Fibroblast of skin of back (primary cell): ENCODE measurements around the gene MSRB1. TPM values are rescaled to one million over a fixed set of nuclear protein-coding genes. Genes with fewer than 3 reads are reported as not detected.

Source experiments
- DNase-seq: peaks from one replicate; pipeline ENCODE4 v3.0.0-alpha.2; 2013
- polyA plus RNA-seq, 2 experiments: library from polyadenylated mRNA; unstranded; fragments of 120-200 nt; gene quantifications; one replicate each; pipeline ENCODE4 v1.2.1, GENCODE V29; 2013; ENCODE audit not compliant: insufficient read length in 2 of 2

The MSRB1 gene, protein sequence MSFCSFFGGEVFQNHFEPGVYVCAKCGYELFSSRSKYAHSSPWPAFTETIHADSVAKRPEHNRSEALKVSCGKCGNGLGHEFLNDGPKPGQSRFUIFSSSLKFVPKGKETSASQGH
- polyA plus RNA-seq (2013, experiment 1 of 2; ENCODE audit: insufficient read length) = 34.1 TPM
- polyA plus RNA-seq (2013, experiment 2 of 2; ENCODE audit: insufficient read length) = 27.7 TPM

DNA sequence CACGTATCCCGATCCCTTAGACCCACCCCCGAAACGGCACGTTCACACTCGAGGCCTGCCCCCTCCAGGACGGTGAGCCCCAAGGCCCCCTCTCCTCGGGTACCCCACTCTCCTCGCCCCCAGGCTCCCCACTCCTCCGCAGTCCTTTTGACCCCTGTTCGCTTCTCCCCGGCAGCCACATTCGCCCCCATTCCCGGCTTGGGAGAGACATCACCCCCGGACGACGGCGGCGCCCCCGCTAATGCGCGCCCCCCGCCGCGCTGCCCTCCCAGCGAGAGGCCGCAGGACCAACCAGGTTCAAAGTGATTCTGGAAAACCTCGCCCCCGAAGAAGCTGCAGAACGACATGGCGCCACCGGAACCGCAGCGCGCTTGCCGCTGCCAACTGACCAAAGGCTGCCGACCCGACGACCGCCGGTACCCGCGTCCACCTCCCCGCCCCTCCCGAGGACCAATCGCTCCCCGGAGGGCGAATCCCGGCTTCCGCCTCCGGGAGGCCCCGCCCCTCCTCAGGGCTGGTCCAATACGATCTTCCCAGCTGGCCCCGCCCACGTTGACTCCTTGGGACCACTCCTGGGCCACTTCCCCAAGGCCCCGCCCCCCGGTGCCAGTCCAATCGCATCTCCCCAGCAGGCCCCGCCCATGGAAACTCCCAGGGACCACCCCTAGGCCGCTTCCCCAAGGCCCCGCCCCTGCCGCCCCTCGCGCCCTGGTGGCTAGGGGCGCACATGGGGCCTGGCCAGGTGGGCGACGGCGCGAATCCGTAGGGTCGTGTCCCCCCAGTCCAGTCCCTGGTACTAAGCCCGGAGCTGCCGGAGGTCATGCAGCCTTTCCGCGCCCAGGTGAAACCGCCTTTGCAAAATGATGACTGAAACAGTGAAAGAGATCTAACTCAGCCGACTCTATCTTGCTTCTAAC is at the start of gene MSRB1:
MSRB1 (minus strand) TSS at position 390 of the 917 bp plus-strand sequence; CDS start at position 347, 43 bp downstream.
- peak; percentile 99 for DNase-seq

DNA sequence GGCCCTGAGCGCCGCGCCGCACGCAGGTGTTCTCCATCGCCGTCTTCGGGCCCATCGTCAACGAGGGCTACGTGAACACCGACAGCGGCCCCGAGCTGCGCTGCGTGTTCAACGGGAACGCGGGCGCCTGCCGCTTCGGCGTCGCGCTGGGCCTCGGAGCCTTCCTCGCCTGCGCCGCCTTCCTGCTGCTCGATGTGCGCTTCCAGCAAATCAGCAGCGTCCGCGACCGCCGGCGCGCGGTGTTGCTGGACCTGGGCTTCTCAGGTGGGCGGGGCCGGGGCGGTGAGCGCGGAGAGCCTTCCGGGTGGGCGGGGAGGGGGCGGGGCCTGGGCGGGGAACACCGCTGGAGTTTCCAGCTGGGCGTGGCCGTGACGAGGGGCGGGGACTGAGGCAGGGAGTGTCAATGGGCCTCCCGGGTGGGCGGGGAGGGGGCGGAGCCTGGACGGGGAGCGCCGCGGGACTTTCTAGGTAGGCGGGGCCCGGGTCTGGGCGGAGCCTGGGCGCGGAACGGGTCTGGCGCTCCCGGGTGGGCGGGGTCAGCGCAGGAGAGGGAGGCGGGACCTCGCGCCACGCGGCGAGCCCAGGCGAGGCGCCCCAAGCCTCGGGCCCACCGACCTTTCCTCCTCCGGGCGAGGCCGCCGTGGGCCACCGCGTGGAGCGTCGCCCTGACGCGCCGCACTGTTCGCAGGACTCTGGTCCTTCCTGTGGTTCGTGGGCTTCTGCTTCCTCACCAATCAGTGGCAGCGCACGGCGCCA is 49.1 kb upstream of the MSRB1 start:
- DNase-seq = peak; percentile 89

DNA sequence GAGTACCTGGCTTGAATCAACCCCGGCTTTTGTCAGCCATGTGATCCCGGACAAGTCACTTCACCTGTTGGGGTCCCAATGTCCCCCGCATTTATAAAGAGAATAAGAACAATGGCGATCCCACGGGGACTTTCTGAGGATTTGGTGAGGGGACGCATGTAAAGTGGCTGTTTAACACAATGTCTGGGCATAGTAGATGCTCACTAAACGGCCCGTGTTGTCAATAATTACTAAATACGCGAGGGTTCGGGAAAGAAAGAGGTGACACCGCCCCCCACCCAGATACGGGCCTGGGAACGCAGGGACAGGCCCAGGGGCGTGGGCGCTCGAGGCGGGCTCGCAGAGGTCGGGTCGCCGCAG is 48.6 kb upstream of the MSRB1 start:
- no peak for DNase-seq

DNA sequence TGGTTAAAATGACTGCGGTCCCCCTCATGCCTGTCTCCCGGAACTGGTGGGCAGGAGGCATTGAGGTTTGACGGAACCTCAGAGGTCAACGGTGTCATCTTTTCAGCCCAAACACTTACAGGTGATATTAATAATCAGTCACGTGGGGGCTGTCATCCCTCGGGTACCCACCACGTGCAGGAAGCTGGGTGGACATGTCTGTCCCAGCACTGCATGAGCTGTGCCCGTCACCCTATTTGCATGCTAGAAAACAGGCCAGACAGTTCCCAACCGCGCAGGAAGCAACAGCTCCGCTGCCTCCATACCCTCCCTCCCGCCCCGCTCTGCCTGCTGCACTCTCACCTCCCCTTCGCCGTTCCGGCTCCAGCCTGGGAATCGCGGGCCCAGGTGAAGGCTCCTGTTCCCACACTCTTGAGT is 48.1 kb upstream of the MSRB1 start:
- no peak for DNase-seq

DNA sequence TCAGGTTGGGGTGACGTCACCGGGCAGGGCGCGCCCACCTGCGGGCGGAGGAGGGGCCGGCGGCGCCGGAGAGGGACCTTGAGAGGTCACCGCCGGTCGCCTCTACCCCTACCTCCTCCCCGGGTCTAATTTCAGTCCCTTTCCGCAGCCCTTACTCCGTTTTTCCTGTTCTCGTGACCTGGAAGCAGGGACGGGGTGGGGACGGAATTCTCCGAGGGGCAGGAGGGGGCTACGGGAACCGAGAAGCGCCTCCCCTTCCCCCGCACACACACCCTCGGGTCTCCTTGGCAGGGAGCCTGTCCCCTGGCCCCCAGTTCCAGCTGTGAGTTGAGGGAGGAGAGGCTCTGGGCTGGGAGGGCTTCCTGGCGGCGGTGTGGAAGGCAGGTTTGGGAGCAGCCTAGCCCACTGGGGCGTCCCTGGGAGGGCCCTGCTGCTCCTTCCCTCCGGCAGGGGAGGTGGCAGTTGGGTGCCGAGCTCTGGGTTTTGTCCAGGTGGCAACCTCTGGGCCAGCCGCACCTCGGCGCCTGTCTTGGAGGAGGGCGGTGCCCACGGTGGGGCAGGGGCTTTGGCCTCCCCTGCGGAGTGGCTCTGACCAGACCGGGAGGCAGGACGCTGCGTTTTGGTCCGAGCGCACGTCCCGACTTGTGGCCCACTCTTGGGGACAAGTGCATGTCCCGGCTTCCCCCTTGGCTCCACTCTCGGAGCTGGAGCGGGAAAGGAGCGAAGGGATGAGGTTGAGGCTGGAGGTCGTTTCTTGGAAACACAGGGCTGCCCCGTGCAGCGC is 47.5 kb upstream of the MSRB1 start:
- no peak for DNase-seq

DNA sequence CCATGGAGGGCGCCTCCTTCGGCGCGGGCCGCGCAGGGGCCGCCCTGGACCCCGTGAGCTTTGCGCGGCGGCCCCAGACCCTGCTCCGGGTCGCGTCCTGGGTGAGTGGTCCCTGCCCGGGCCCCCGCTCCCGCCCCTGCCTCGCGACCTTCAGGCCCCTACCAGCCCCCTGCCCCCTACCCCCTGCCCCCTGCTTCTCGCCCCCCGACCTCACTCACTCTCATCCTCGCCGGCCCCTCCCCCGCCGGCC is 47.0 kb upstream of the MSRB1 start:
- no peak for DNase-seq

DNA sequence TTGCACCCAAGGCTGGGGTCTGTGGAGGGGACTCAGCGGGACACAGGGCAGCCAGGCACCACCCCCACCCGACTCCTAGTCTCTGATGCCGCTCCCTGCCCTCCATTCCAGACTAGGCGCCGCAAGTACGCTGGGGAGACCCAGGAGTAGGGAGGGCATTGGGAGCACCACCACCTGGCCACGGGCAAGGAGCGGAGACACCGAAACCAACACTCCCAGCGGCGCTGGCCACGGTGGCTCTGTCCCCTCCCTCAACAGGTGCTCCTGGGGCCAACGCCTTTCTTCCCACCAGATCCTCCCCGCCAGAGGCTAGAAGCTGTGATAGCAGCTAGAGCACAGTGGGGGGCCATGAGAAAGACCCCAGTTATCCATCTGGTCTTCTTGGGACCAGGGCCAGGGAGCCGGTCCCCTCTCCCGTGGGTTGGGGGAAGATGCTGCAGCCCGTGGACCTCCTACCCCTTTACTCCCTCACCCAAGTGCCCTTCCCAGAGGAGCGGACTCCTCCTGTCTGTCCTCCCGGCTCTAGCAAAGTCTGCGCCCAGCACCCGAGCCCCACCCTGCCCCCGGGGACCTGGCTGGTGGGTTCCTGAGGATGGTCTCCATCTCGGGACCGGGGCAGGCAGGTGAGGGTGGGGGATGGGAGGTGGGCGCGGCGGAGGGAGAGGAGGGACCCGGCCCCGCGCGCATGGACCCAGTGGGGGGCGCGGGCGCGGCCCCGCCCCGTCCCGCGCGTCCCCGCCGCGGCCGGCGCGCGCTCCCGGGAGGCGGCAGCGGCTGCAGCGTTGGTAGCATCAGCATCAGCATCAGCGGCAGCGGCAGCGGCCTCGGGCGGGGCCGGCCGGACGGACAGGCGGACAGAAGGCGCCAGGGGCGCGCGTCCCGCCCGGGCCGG is 46.5 kb upstream of the MSRB1 start, which contains the start of gene SYNGR3:
SYNGR3 (plus strand) TSS at position 762 of the 892 bp plus-strand sequence. CDS start 133 bp downstream, outside the sequence.
- DNase-seq = no peak

DNA sequence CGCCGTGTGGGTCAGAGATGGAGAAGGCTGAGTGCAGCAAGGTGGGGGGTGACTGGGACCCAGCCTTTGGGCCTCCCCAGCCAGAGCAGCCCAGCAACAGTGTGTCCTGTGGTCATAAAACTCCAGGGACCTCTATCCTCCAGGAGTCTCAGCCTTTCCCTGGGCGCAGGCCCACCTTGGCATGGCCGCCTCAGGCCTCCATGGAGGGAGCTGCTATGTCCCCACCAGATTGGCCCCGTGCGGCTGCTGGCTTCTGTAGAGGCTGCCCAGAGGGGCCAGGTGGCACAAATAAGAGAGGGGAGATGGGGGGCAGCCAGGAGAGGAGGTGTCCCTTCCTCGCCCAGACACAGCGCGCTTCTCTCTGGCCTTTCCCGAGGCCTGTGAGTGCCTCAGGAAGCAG is 44.2 kb upstream of the MSRB1 start:
- DNase-seq = no peak

DNA sequence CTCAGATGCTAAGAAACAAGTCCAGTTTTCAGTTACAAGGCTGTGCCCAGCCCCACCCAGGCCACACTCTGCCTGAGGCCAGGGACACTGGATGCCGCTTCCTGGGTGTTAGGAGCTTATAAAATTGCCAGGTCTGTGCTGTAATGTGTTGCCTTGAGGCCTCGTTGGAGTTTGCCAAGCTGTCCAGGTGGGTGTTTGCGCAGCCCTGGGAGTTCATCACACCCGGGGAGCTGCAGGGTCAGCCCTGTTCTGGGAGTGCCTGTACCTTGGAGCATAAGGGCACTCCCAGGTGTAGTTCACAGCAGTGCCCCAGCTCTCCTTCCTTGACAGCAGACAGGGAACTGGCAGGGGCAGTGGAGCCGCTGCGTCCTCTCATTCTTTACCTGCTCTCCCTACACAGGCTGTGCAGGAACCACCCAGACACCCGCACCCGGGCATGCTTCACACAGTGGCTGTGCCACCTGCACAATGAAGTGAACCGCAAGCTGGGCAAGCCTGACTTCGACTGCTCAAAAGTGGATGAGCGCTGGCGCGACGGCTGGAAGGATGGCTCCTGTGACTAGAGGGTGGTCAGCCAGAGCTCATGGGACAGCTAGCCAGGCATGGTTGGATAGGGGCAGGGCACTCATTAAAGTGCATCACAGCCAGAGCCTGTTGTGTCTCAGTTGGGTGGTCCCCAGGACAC is 42.6 kb upstream of the MSRB1 start:
- DNase-seq = no peak

DNA sequence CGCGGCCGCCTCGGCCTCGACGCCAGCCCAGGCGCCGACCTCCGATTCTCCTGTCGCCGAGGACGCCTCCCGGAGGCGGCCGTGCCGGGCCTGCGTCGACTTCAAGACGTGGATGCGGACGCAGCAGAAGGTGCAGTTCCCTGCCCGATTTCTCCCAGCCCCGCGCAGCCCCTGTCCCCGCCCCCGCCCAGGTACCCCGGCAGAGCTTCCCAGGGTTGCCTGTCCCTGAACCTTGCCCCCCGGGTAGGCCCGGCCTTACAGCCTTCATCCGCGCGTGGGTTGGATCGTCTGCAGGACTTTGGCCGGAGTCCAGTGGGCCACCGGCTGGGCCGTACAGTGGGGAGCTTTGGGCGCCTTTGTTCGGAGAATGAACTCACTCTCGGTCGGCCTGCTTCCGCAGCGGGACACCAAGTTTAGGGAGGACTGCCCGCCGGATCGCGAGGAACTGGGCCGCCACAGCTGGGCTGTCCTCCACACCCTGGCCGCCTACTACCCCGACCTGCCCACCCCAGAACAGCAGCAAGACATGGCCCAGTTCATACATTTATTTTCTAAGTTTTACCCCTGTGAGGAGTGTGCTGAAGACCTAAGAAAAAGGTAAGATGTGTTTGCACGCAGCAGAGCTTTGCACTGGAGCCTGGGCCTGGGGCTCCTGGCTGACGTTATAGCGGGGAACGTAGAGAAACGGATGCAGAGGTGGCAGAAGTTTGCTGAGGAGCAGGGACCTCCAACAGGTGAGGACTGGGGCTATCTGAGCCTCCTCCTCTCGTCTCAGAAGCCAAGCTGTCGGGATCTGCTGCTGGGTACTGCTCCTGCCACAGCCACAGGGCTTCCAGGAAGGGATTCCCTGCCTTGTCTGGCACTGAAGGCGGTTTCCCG is 41.6 kb upstream of the MSRB1 start:
- no peak for DNase-seq

DNA sequence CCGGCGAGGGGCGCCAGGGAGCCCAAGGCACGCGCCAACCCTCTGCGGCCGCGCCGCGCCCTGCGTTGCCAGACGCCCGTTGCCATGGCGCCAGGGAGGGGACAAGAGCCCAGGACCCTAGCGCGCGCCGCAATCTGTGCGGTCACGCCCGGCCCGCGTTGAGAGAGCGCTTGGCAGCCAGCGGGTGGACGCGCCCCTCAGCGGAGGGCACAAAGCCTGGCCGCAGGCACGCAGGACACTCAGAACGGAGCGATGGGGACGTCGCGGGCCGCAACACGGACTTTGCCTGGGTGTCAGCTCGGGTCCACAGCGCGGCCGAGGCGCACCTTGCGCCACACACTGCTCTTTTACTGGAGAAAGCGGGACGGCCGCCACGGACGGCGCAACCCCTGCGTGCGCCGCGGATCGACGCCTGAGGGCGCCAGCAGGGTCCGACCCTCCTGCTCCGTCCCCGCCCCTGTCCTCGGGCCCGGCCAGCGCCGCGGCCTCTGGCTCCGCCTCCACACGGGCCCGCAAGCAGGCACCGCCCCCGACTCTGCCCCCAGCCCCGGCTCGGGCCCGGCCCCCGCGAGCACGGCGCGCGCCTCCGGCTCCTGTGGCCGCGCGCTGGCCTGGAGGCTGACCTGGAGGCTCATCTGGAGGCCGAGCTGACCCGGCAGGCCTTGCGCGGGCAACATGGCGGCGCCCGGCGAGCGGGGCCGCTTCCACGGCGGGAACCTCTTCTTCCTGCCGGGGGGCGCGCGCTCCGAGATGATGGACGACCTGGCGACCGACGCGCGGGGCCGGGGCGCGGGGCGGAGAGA is 40.7 kb upstream of the MSRB1 start, which contains the start of gene GFER:
GFER (plus strand) TSS at position 650 of the 803 bp plus-strand sequence; CDS start at position 676, 26 bp downstream.
- DNase-seq = peak; percentile 92

DNA sequence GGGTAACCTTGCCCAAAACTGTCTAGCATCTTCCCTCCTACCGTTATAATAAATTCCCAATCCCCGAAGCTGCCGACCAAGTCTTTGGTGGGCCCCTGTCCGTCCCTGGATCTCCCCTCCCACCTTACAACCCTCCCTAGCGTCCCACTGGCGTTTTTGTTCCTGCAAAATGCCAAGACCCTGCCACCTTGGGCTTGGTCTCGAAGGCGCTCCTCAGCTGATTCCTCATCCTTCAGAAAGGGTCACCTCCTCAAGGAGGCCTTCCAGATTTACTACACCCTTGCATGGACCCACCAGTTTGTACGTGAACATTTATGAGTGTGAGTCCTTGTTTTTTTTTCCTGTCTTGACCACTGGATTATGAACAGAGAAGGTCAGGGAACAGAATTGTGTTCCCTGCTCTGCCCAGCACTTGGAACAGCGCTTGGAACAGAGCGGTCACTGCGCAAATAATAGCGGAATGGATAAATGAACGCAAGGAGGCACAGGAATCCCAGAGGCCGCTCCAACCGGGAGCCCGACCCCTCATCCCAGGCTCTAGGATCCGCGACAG is 40.1 kb upstream of the MSRB1 start:
- DNase-seq = no peak

DNA sequence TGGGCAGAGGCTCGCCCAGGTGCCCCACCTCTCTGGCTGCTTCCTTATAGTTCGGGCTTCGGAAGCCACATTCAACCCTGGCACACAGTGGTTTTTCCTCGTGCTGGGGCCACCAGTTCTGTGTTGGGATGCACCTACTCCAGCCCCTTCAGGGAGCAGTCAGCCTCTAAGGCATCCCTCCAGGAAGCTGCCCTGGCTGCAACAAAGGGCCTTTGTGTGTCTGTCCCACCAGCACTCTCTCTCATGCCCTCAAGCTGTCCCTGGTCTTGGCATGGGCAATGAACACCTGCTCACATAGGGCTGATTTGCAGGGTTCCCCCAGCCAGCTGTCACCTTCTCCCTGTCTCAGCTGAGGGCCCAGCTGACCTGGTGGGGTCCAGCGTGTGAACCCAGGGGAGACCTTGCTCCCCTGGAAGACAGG is 39.0 kb upstream of the MSRB1 start:
- no peak for DNase-seq

DNA sequence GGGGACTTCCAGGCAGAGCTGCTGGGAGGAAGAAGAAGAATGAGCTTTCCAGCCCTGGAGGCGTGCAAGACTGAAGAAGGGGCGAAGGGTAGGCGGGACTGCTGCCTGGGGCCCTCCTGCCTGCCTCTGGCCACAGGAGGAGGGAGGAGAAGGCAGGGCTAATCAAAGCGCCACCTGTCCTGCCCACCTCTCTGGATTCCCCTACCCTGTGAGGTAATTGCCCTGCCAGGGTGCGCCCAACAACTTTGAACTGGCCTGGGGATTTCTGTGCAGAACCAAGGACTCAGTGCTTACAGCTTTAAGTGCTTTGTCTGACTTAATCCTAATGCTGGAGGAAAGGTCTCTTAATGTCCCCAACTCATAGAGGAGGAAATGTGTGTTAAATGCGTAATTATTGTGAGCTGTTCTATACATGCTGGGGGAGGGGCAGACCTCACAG is 38.4 kb upstream of the MSRB1 start, which contains the start of gene NOXO1:
NOXO1 (minus strand) TSS at position 72 of the 439 bp plus-strand sequence. CDS start 290 bp downstream, outside the sequence.
- DNase-seq = no peak

DNA sequence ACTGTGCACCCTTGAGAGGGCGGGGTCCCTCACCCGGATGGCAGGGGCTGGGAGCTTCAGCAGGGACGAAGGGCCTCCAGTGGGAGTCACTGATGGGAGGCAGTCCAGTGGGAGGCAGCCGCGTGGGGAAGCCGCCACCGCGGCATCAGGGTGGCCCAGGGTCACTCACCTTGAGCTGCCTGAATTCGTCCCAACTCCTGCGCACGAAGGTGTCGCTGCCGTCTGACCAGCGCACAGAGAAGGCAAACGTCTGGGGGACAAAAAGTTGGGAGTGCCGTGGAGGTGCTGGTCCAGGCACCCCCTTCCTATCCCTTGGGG is 37.7 kb upstream of the MSRB1 start:
- DNase-seq = no peak

DNA sequence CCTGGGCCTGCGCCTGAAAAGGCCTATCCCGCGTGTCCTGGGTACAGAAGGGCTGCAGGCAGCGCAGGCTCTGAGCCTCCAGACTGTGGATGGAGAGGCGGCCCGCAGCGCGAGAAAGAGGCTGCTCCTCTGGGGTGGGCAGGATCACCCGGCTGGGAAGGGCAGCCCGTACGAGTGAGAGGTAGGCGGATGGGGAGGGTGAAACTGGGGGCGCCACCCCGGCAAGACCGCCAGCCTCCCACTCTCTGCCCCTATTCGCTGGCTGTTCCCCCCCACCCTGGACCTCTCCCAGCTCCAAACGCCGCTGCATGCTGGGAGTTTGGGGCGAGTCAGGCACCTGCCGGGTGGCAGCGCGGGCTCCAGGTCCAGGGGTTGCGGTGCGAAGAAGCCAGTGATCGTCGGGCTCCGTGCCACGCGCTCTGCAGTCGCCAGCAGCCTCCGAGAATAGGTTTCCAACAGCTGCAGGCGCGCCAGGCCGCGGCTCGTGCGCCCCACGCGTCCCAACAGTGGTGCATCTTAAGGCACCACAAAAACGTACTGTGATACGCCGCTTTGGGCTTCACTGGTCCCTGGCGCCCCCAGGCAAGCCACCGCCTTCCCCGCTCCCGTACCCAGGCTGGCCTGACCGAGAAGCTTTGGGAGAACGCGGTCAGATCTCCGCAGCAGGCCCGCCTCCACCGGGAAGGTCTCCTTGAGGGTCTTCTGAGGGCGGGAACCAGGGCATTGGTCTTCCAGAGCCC is 37.2 kb upstream of the MSRB1 start:
- DNase-seq = no peak

DNA sequence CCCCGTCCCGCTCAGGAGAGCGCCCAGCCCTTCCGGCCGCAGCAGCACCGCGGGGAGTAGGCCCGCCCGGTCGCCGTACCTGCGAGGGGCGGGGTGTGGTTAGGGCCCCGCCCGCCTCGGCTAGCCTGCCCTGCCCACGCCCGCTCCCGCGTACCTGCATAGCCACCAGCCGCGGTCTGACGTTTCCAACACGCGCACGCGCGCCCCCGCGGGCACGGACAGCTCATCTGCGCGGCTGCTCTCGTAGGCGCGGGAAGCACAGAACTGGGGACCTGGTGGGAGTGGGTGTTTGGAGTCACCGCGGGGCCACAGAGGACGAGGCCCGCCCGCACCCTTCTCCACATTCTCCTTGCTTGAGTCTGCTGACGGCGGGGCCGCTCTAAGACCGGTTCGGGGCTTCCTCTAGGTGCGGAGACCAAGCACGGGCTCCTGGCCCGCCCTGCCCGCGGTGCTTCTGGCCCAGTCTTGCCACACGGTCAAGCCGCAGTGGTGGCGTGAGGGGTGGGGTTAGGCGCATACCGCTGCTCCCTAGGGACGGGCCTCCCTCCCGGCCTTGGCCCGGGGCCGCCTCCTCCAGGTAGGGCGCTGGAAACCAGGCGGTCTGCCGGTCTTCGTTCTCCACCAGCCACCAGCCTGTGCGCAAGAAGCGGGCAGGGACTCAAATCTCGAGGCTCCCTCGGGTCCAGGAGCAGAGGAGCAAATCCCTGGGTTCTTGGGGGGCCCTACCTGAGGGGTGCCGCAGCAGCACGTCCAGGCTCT is 36.5 kb upstream of the MSRB1 start:
- DNase-seq = no peak
